ENCODE measurements around the gene KIF1A. TPM values are rescaled to one million over a fixed set of nuclear protein-coding genes. Genes with fewer than 3 reads are reported as not detected.

The KIF1A gene
- total and polyA plus RNA-seq, 2 donors (not counting 3 experiments of a cell fraction or from before 2014, with no cell fraction given), result 0.11 to 0.64 TPM

DNA sequence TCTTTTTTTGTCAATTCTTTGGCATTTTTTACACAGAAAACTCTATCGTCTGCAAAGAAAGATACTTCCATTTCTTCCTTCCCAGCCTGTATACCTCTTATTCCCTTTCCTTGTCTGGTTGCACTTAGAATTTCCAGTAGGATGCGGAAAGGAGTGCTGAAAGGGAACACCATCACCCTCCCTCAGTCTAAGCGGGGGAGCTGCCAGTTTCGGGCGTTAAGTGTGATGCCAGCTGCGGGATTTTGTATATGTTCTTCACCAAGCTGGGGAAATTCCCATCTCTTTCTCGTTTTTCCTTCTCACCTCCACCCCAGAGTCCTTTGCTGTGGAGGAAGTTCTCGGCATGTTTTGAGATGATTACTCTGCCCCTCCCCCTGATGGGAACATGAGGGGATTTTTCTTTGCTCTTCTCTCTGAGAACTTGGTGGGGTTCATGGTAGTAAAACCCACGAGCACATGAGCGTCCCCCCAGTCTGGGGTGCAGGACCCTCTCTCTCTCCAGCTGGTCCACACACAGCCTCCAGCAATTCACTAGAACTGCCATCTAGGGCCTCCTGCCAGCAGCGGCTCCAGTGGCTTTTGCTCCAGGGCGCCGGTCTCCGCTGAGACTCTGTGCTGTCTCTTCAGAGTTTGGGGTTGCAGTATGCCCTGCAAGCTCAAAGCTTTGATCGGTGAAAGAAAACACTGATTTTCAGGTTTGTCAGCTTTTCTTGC, 112.8 kb downstream of the KIF1A start:
- no peaks in the 10 kb centered on the region for H3K27me3 ChIP-seq (ENCODE audit: control insufficient read depth in 2 of 2, insufficient read depth in 2 of 2, low read length in 2 of 2)
- no peak for FAIRE-seq
- H3K36me3 ChIP-seq (ENCODE audit: control insufficient read depth in 2 of 2, extremely low read depth in 1 of 2, insufficient read depth in 2 of 2, low read length in 2 of 2), result no peaks in the 10 kb centered on the region
- H3K9me1 ChIP-seq (replicated peaks; ENCODE audit: control insufficient read depth, extremely low read depth, insufficient read depth, low read length), result no peaks in the 10 kb centered on the region
- no peak overlapping the region for H3K4me2 ChIP-seq (ENCODE audit: insufficient read depth, low read length)
- no peak for DNase-seq (ENCODE audit: low read depth, low spot score)
- ChIA-PET CTCF (no interaction called here), POLR2A (no interaction called here)
- H2AFZ ChIP-seq (ENCODE audit: low read depth, low read length), result no peak overlapping the region
- H4K20me1 ChIP-seq (replicated peaks; ENCODE audit: control insufficient read depth, extremely low read depth, insufficient read depth, low read length), result no peaks in the 10 kb centered on the region
- no peak overlapping the region for H3K27ac ChIP-seq (ENCODE audit: insufficient read depth, low read depth, low read length)
- TF ChIP-seq MYC (IDR thresholded peaks at IDR 0.05; ENCODE audit: low read depth, low read length) (no peak), JUN (IDR thresholded peaks at IDR 0.05; ENCODE audit: borderline replicate concordance, insufficient read depth, insufficient read length, low read depth) (no peak), MAX (IDR thresholded peaks at IDR 0.05; ENCODE audit: insufficient read depth, insufficient read length) (no peak), POLR2A (IDR thresholded peaks at IDR 0.05; ENCODE audit: low read depth, low read length) (no peak), GATA2 (IDR thresholded peaks at IDR 0.05; ENCODE audit: insufficient read depth, insufficient read length, low read depth, low read length) (no peak), POLR2AphosphoS5 (IDR thresholded peaks at IDR 0.05; ENCODE audit: insufficient read depth, low read depth, low read length) (no peak), EZH2 (IDR thresholded peaks at IDR 0.05; ENCODE audit: borderline replicate concordance, low read depth, low read length, severe bottlenecking) (no peak), FOS (IDR thresholded peaks at IDR 0.05; ENCODE audit: borderline replicate concordance, insufficient read depth, low read length) (no peak)
- TF ChIP-seq, protein P1, sequence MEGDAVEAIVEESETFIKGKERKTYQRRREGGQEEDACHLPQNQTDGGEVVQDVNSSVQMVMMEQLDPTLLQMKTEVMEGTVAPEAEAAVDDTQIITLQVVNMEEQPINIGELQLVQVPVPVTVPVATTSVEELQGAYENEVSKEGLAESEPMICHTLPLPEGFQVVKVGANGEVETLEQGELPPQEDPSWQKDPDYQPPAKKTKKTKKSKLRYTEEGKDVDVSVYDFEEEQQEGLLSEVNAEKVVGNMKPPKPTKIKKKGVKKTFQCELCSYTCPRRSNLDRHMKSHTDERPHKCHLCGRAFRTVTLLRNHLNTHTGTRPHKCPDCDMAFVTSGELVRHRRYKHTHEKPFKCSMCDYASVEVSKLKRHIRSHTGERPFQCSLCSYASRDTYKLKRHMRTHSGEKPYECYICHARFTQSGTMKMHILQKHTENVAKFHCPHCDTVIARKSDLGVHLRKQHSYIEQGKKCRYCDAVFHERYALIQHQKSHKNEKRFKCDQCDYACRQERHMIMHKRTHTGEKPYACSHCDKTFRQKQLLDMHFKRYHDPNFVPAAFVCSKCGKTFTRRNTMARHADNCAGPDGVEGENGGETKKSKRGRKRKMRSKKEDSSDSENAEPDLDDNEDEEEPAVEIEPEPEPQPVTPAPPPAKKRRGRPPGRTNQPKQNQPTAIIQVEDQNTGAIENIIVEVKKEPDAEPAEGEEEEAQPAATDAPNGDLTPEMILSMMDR (IDR thresholded peaks at IDR 0.05; ENCODE audit: extremely low read depth in 1 of 2, insufficient read depth in 1 of 2, low read depth in 1 of 2, low read length in 2 of 2), result no peak
- dilution Hi-C loops (cut with MboI; ENCODE audit: extremely low pct_ligation_motif_present, low sequenced_read_pairs) (no loop called here), intact Hi-C loops (cut with micrococcal nuclease) (loop anchor here (5.0 kb wide), 1 partner anchor 195 kb away; no protein-coding TSS in a partner anchor)
- BruUV-seq (replicated peaks), result no TSS peak
- H3K9ac ChIP-seq (replicated peaks; ENCODE audit: extremely low read depth, insufficient read depth, low read length), result no peak overlapping the region
- no peaks in the 10 kb centered on the region for H3K4me1 ChIP-seq (ENCODE audit: control insufficient read depth, extremely low read depth, insufficient read depth, low read length)
- H3K9me3 ChIP-seq (replicated peaks; ENCODE audit: control insufficient read depth, insufficient read depth, low read length), result no peaks in the 10 kb centered on the region
- H3K4me3 ChIP-seq (replicated peaks in 1 of 3; ENCODE audit: insufficient read depth in 1 of 3, low read depth in 1 of 3, low read length in 3 of 3), result no peak overlapping the region
- H3K79me2 ChIP-seq (ENCODE audit: control insufficient read depth, insufficient read depth, low read length), result no peaks in the 10 kb centered on the region

Measured in endothelial cell of umbilical vein (primary cell).